Small intestine (tissue), 7 donors: ENCODE results near the gene TEAD1. TPM values are rescaled to one million over a fixed set of nuclear protein-coding genes. Genes with fewer than 3 reads are reported as not detected.

ENCODE experiments used
- DNase-seq, 2 donors: peaks; one replicate each; pipeline versions ENCODE4 v3.0.0 to v3.0.0-alpha.2; 2013
- FAIRE-seq: peaks from 2 replicates; lab custom pipeline; 2012; peaks lifted over from hg19 to GRCh38; lab: Jason Lieb, UNC
- H3K27ac ChIP-seq, 3 donors: one replicate each; pipeline ENCODE4 v1.5.1; 2013; ENCODE audit warnings: low read length in 2 of 3, mild to moderate bottlenecking in 2 of 3, control low read depth in 1 of 3, inconsistent platforms in 1 of 3, low read depth in 1 of 3, moderate library complexity in 1 of 3
- H3K27me3 ChIP-seq, 3 donors: one replicate each; pipeline ENCODE4 v1.6.1; 2013; ENCODE audit warnings: low read length in 3 of 3, inconsistent platforms in 1 of 3; ENCODE audit not compliant: control insufficient read depth in 3 of 3, insufficient read depth in 3 of 3
- H3K36me3 ChIP-seq, 3 donors: one replicate each; pipeline ENCODE4 v1.6.1; 2013; ENCODE audit warnings: low read length in 3 of 3, inconsistent platforms in 1 of 3, low read depth in 1 of 3, mild to moderate bottlenecking in 1 of 3, moderate library complexity in 1 of 3; ENCODE audit not compliant: control insufficient read depth in 3 of 3, insufficient read depth in 2 of 3
- H3K4me1 ChIP-seq, 3 donors: one replicate each; pipeline ENCODE4 v1.6.1; 2013; ENCODE audit warnings: low read length in 2 of 3, inconsistent platforms in 1 of 3, low read depth in 1 of 3, mild to moderate bottlenecking in 1 of 3, moderate library complexity in 1 of 3; ENCODE audit not compliant: control insufficient read depth in 3 of 3, insufficient read depth in 2 of 3
- H3K4me3 ChIP-seq, 3 donors: one replicate each; pipeline ENCODE4 v1.5.1; 2013; ENCODE audit warnings: low read length in 3 of 3, control low read depth in 1 of 3, inconsistent platforms in 1 of 3, low read depth in 1 of 3, mild to moderate bottlenecking in 1 of 3, moderate library complexity in 1 of 3
- H3K9me3 ChIP-seq, 2 donors: one replicate each; pipeline ENCODE4 v1.6.1; 2013; ENCODE audit warnings: low read depth in 1 of 2, low read length in 1 of 2; ENCODE audit not compliant: control insufficient read depth in 2 of 2, insufficient read depth in 1 of 2
- WGBS, 3 donors: extraction: QIAGEN DNeasy Blood & Tissue Kit; methylation state at CpG; one replicate each; pipeline ENCODE4 v1.1.7; 2013; 5-methylcytosine and 5-hydroxymethylcytosine counted together
- polyA plus RNA-seq, 4 donors: library from polyadenylated mRNA; stranded (reverse) in 3 of 4; unstranded in 1 of 4; fragments of 200-250 nt in 3 of 4; fragments of 120-200 nt in 1 of 4; gene quantifications; one replicate each; pipeline versions ENCODE4 v1.2.1 to v1.2.3, GENCODE V29; 2013
- donor health status: healthy with polysubstance abuse.
- donor health status: control.
- donor health status: control.
- donor health status: Bipolar disorder and iron deficiency.
- donor health status: healthy.

Gene TEAD1
- polyA plus RNA-seq, 4 donors, result 3.2 to 29.3 (median 7.6) TPM

- no peak for FAIRE-seq
- H3K4me1 ChIP-seq, result peaks cover 0 to 5% (median 0%) of the 10 kb centered on the region in 3 donors
- H3K27me3 ChIP-seq, result no peaks in the 10 kb centered on the region
- no peaks in the 10 kb centered on the region for H3K9me3 ChIP-seq
- peak overlapping the region in 1 of 3 donors; percentile 70 for H3K27ac ChIP-seq
- H3K4me3 ChIP-seq, result no peak overlapping the region
- peak in 1 of 2 donors; percentile 40 for DNase-seq
- WGBS, 3 donors, result 46 to 71% (median 67%) methylated on average over 13 of the region's 13 CpGs
- peaks cover 0 to 5% (median 3%) of the 10 kb centered on the region in 3 donors for H3K36me3 ChIP-seq
Measured at GRCh38 chr11:12862696-12863469, 188.7 kb downstream of the TEAD1 start.

GRCh38 chr11:12863605-12864121, 189.4 kb downstream of the TEAD1 start:
- WGBS, 3 donors, result 65 to 90% (median 75%) methylated on average over 9 of the region's 9 CpGs
- FAIRE-seq, result no peak
- DNase-seq, result no peak
- Histone ChIP-seq H3K4me1 (peaks cover 0 to 5% (median 0%) of the 10 kb centered on the region in 3 donors), H3K27ac (peak overlapping the region in 1 of 3 donors; percentile 46), H3K27me3 (no peaks in the 10 kb centered on the region), H3K9me3 (no peaks in the 10 kb centered on the region), H3K36me3 (peaks cover 0 to 5% (median 3%) of the 10 kb centered on the region in 3 donors), H3K4me3 (no peak overlapping the region)

GRCh38 chr11:12864316-12865156, 190.3 kb downstream of the TEAD1 start:
- Histone ChIP-seq H3K4me1 (peaks cover 0 to 5% (median 0%) of the 10 kb centered on the region in 3 donors), H3K27ac (peak overlapping the region in 2 of 3 donors; percentile 1 to 63), H3K36me3 (peaks cover 0 to 5% (median 3%) of the 10 kb centered on the region in 3 donors), H3K4me3 (no peak overlapping the region), H3K27me3 (no peaks in the 10 kb centered on the region), H3K9me3 (no peaks in the 10 kb centered on the region)
- FAIRE-seq (no peak), DNase-seq (peak in 1 of 2 donors; percentile 57)
- 50 to 80% (median 61%) methylated on average over 13 of the region's 13 CpGs for whole genome bisulfite sequencing, 3 donors

- Histone ChIP-seq H3K27ac (no peak overlapping the region), H3K36me3 (peaks cover 0 to 5% (median 3%) of the 10 kb centered on the region in 3 donors), H3K4me3 (no peak overlapping the region), H3K27me3 (no peaks in the 10 kb centered on the region), H3K9me3 (no peaks in the 10 kb centered on the region), H3K4me1 (peaks cover 0 to 5% (median 0%) of the 10 kb centered on the region in 3 donors)
- FAIRE-seq, result no peak
- 78 to 93% (median 86%) methylated on average over 6 of the region's 6 CpGs for WGBS, 3 donors
- DNase-seq, result no peak
Measured at GRCh38 chr11:12865863-12866595, 191.8 kb downstream of the TEAD1 start.

- Histone ChIP-seq H3K27me3 (no peaks in the 10 kb centered on the region), H3K36me3 (peaks cover 0 to 9% (median 3%) of the 10 kb centered on the region in 3 donors), H3K9me3 (no peaks in the 10 kb centered on the region), H3K4me1 (peaks cover 0 to 5% (median 0%) of the 10 kb centered on the region in 3 donors), H3K4me3 (no peak overlapping the region), H3K27ac (no peak overlapping the region)
- FAIRE-seq (no peak), DNase-seq (no peak)
- WGBS, 3 donors, result 78 to 85% (median 83%) methylated on average over 2 of the region's 2 CpGs
Measured at GRCh38 chr11:12867531-12867930, 193.3 kb downstream of the TEAD1 start.

GRCh38 chr11:12868315-12869073, 194.3 kb downstream of the TEAD1 start:
- 57 to 72% (median 61%) methylated on average over 3 of the region's 3 CpGs for WGBS, 3 donors
- Histone ChIP-seq H3K4me1 (peaks cover 0 to 5% (median 0%) of the 10 kb centered on the region in 3 donors), H3K9me3 (no peaks in the 10 kb centered on the region), H3K27me3 (no peaks in the 10 kb centered on the region), H3K27ac (no peak overlapping the region), H3K4me3 (no peak overlapping the region), H3K36me3 (peaks cover 0 to 11% (median 2%) of the 10 kb centered on the region in 3 donors)
- DNase-seq (no peak), FAIRE-seq (no peak)

- H3K9me3 ChIP-seq, result no peaks in the 10 kb centered on the region
- H3K4me3 ChIP-seq, result no peak overlapping the region
- FAIRE-seq (no peak), DNase-seq (no peak)
- H3K36me3 ChIP-seq, result peaks cover 0 to 8% (median 0%) of the 10 kb centered on the region in 3 donors
- H3K4me1 ChIP-seq, result no peaks in the 10 kb centered on the region
- 68 to 83% (median 75%) methylated on average over 2 of the region's 2 CpGs for WGBS, 3 donors
- no peak overlapping the region for H3K27ac ChIP-seq
- no peaks in the 10 kb centered on the region for H3K27me3 ChIP-seq
Measured at GRCh38 chr11:12871241-12871640, 197.0 kb downstream of the TEAD1 start.
